IPS-NIHi11 (cell line): ENCODE results near the gene ST6GAL1.
"Not testable (repeated sequence)": the region's sequence is repeated elsewhere in the genome, so short reads cannot be mapped to it uniquely, and the experiment has no call there.

Source experiments
- DNase-seq: peaks from one replicate; pipeline ENCODE4 v3.0.0; 2012; ENCODE audit warnings: mixed read lengths, low spot score

ST6GAL1 gene

DNA sequence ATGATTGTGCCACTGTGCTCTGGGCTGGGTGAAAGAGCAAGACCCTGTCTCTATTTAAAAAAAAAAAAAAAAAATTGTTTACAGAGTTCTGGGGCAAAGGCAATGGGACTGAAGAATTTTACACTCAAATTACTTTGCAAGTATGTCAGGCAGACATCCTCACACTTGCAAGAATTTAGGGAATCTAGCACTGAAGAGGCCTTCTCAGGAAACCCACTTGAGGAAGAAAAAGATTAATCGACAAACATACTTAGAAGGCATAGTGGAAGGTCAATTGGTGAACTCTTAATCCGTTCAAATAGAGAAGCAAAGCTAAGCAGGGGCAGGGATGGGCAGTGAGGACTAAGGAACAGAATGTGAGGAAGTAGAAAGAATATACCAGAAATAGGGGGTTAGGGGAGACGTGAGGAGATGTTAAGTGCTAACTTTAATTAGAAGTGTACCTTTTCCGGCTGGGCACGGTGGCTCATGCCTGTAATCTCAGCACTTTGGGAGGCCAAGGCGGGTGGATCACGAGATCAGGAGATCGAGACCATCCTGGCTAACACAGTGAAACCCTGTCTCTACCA is 15.0 kb downstream of the ST6GAL1 start:
- no peak for DNase-seq

DNA sequence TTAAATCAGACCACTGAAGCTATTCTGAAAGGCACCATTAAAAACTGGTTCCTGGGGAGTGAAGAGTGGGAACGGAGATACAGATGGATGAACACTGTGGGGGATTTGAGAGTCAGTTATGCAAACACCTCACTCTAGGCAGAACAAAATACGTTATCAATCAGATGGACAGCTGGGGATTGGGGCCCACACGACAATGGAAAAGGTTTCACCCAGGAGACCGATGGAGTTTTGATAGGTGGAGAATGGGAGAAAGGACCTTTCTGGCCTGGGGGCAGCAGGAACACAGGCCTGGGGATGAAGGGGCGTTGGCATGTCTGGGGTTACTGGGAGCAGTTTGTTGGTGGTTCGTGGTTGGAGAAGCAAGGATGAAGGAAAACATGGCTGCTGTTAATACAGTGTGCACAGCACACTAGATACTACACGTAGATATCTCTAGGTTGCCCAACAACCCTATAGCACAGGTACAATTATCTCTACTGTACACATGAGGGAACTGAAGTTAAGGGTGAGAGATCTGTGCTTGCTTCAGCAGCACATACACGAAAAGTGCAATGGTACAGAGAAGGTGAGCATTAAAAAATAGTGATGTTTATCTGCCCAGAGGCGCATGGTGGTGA is 16.5 kb downstream of the ST6GAL1 start:
- no peak for DNase-seq

GRCh38 chr3:186949281-186949982 is 19.1 kb downstream of the ST6GAL1 start:
- no peak for DNase-seq

GRCh38 chr3:186950402-186951093 is 20.2 kb downstream of the ST6GAL1 start:
- DNase-seq, result no peak

GRCh38 chr3:186951640-186952552 is 21.6 kb downstream of the ST6GAL1 start:
- DNase-seq, result no peak

GRCh38 chr3:186953011-186953487 is 22.7 kb downstream of the ST6GAL1 start:
- DNase-seq, result no peak

- not testable (repeated sequence) for DNase-seq
Measured at GRCh38 chr3:186953992-186954699, 23.8 kb downstream of the ST6GAL1 start.

- DNase-seq, result no peak
Measured at GRCh38 chr3:186955898-186956696, 25.8 kb downstream of the ST6GAL1 start.

DNA sequence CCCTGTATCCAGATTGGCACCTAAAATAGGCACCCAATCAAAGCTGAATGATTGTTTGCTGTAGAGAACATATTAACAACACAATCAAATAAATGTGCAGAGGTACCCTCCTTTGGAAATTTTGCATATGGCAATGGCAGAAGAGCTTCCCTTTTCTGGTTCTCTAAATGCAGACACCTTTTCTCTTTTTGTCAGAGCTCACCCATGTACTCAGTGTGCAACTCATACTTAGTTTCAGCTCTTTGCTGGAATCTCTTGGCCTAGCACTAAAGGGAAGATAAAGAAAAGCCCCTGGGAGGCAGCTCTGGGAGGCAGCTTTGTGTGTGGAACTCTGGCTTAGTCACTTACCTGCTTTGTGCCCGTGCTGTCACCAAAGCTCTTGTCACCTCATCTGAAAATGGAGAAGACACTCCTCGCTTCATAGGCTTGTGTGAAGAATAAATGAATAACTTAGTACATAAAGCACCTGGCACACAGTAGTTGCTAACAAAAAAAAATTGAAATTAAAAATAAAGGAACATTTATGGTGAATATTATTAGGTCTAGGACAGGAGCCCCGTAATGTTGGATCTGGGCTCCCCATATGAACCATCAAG is 28.8 kb downstream of the ST6GAL1 start:
- no peak for DNase-seq

- no peak for DNase-seq
Measured at GRCh38 chr3:186960347-186960746, 30.0 kb downstream of the ST6GAL1 start.

- no peak for DNase-seq
Measured at GRCh38 chr3:186962445-186962844, 32.1 kb downstream of the ST6GAL1 start.

DNA sequence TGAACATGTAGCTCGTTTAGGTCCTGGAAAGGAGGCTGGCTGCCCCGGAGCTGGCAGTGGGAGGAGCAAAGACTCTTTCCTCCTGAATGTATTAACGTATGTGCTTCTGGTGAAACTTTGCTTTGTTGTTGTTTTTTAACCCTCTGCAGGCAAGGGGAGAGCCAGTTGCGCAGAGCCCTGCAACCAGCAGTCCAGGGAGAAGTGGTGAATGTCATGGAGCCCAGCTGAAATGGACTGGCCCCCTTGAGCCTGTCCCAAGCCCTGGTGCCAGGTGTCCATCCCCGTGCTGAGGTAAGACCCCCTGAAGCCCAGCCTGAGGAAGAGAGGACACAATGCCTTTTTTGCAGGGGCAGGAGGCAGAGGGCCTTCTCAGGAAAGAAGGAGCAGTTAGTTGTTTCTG is 33.3 kb downstream of the ST6GAL1 start:
- no peak for DNase-seq

GRCh38 chr3:186964071-186964470 is 33.7 kb downstream of the ST6GAL1 start:
- DNase-seq, result no peak

DNA sequence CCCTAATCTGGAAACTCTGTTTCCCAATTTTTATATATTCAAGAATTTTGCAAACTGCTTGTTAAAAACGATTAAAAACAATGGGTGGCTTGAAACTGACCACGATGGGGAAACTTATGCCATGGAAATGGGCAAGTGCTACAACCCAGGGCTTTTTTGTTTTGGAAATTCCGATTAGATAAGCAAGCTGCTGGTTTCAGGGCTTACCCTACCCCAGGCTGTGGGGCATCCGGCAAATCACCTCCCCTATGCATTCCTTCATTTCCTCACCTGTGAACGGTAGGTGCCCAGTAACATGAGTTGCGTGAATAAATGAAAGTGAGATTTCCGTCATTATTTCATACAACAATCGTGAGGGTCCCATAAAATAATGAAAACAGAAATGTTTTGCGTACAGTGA is 34.3 kb downstream of the ST6GAL1 start:
- no peak for DNase-seq

GRCh38 chr3:186965141-186965879 is 35.0 kb downstream of the ST6GAL1 start:
- DNase-seq, result no peak

GRCh38 chr3:186966406-186966805 is 36.1 kb downstream of the ST6GAL1 start:
- no peak for DNase-seq

DNA sequence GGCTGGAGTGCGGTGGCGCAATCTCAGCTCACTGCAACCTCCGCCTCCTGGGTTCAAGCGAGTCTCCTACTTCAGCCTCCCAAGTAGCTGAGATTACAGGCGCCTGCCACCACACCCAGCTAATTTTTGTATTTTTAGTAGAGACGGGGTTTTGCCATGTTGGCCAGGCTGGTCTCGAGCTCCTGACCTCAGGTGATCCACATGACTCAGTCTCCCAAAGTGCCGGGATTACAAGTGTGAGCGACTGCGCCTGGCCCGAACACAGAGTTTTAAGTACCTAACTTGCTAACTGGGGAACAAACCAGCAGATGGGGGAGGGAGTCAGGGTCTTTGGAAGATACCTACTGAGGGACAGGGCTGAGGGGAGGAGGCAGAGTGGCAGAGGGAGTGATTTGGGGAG is 36.9 kb downstream of the ST6GAL1 start:
- DNase-seq, result not testable (repeated sequence)

- DNase-seq, result no peak
Measured at GRCh38 chr3:186967686-186968085, 37.4 kb downstream of the ST6GAL1 start.

- no peak for DNase-seq
Measured at GRCh38 chr3:186969607-186970006, 39.3 kb downstream of the ST6GAL1 start.
